ENCODE data around the gene INPP5A. TPM values are rescaled to one million over a fixed set of nuclear protein-coding genes. Genes with fewer than 3 reads are reported as not detected.

Gene INPP5A
- total and polyA plus RNA-seq, 4 donors, result 34.7 to 43.5 (median 41.2) TPM

- Histone ChIP-seq H3K9me3 (ENCODE audit: control insufficient read depth, insufficient read depth, low read length) (peaks cover 9% of the 10 kb centered on the region), H3K4me1 (ENCODE audit: control insufficient read depth, insufficient read depth, low read length) (peaks cover 18% of the 10 kb centered on the region), H3K27ac (ENCODE audit: low read depth, low read length) (no peak overlapping the region), H3K4me3 (ENCODE audit: low read depth, low read length) (no peak overlapping the region), H3K36me3 (ENCODE audit: control insufficient read depth, insufficient read depth, low read length) (peaks cover 65% of the 10 kb centered on the region), H3K27me3 (ENCODE audit: control insufficient read depth, insufficient read depth, low read length) (peaks cover 3% of the 10 kb centered on the region)
- no CpG with 5 or more reads among the region's 1 CpG for WGBS (ENCODE audit: insufficient coverage)
- DNase-seq (ENCODE audit: low read depth in 4 of 6, low spot score in 6 of 6), result no peak
Observed at GRCh38 chr10:132705943-132706342, 168.4 kb downstream of the INPP5A start.

GRCh38 chr10:132706701-132707100 lies 169.1 kb downstream of the INPP5A start:
- peaks cover 5% of the 10 kb centered on the region for H3K27me3 ChIP-seq (ENCODE audit: control insufficient read depth, insufficient read depth, low read length)
- whole genome bisulfite sequencing (ENCODE audit: insufficient coverage), result 98% methylated on average over 9 of the region's 11 CpGs
- H3K36me3 ChIP-seq (ENCODE audit: control insufficient read depth, insufficient read depth, low read length), result peaks cover 66% of the 10 kb centered on the region
- peaks cover 13% of the 10 kb centered on the region for H3K4me1 ChIP-seq (ENCODE audit: control insufficient read depth, insufficient read depth, low read length)
- DNase-seq (ENCODE audit: low read depth in 4 of 6, low spot score in 6 of 6), result no peak
- H3K9me3 ChIP-seq (ENCODE audit: control insufficient read depth, insufficient read depth, low read length), result peaks cover 9% of the 10 kb centered on the region
- H3K27ac ChIP-seq (ENCODE audit: low read depth, low read length), result no peak overlapping the region
- H3K4me3 ChIP-seq (ENCODE audit: low read depth, low read length), result no peak overlapping the region

GRCh38 chr10:132707121-132707775 lies 169.7 kb downstream of the INPP5A start:
- Histone ChIP-seq H3K27me3 (ENCODE audit: control insufficient read depth, insufficient read depth, low read length) (peaks cover 5% of the 10 kb centered on the region), H3K4me3 (ENCODE audit: low read depth, low read length) (no peak overlapping the region), H3K4me1 (ENCODE audit: control insufficient read depth, insufficient read depth, low read length) (peaks cover 12% of the 10 kb centered on the region), H3K9me3 (ENCODE audit: control insufficient read depth, insufficient read depth, low read length) (peaks cover 9% of the 10 kb centered on the region), H3K36me3 (ENCODE audit: control insufficient read depth, insufficient read depth, low read length) (peaks cover 71% of the 10 kb centered on the region), H3K27ac (ENCODE audit: low read depth, low read length) (no peak overlapping the region)
- WGBS (ENCODE audit: insufficient coverage), result 98% methylated on average over 10 of the region's 14 CpGs
- no peak for DNase-seq (ENCODE audit: low read depth in 4 of 6, low spot score in 6 of 6)

- peaks cover 5% of the 10 kb centered on the region for H3K27me3 ChIP-seq (ENCODE audit: control insufficient read depth, insufficient read depth, low read length)
- peaks cover 13% of the 10 kb centered on the region for H3K4me1 ChIP-seq (ENCODE audit: control insufficient read depth, insufficient read depth, low read length)
- no peak overlapping the region for H3K27ac ChIP-seq (ENCODE audit: low read depth, low read length)
- no peak for DNase-seq (ENCODE audit: low read depth in 4 of 6, low spot score in 6 of 6)
- H3K36me3 ChIP-seq (ENCODE audit: control insufficient read depth, insufficient read depth, low read length), result peaks cover 72% of the 10 kb centered on the region
- H3K9me3 ChIP-seq (ENCODE audit: control insufficient read depth, insufficient read depth, low read length), result peaks cover 9% of the 10 kb centered on the region
- 93% methylated on average over 15 of the region's 15 CpGs for WGBS (ENCODE audit: insufficient coverage)
- no peak overlapping the region for H3K4me3 ChIP-seq (ENCODE audit: low read depth, low read length)
Observed at GRCh38 chr10:132707776-132708171, 170.2 kb downstream of the INPP5A start.

GRCh38 chr10:132708441-132708840 lies 170.9 kb downstream of the INPP5A start:
- H3K36me3 ChIP-seq (ENCODE audit: control insufficient read depth, insufficient read depth, low read length), result peaks cover 71% of the 10 kb centered on the region
- no peak for DNase-seq (ENCODE audit: low read depth in 4 of 6, low spot score in 6 of 6)
- peaks cover 20% of the 10 kb centered on the region for H3K4me1 ChIP-seq (ENCODE audit: control insufficient read depth, insufficient read depth, low read length)
- H3K4me3 ChIP-seq (ENCODE audit: low read depth, low read length), result no peak overlapping the region
- peaks cover 9% of the 10 kb centered on the region for H3K9me3 ChIP-seq (ENCODE audit: control insufficient read depth, insufficient read depth, low read length)
- H3K27me3 ChIP-seq (ENCODE audit: control insufficient read depth, insufficient read depth, low read length), result peaks cover 5% of the 10 kb centered on the region
- WGBS (ENCODE audit: insufficient coverage), result 87% methylated on average over 15 of the region's 15 CpGs
- H3K27ac ChIP-seq (ENCODE audit: low read depth, low read length), result no peak overlapping the region

GRCh38 chr10:132708936-132709335 lies 171.3 kb downstream of the INPP5A start:
- H3K9me3 ChIP-seq (ENCODE audit: control insufficient read depth, insufficient read depth, low read length), result peaks cover 9% of the 10 kb centered on the region
- peaks cover 5% of the 10 kb centered on the region for H3K27me3 ChIP-seq (ENCODE audit: control insufficient read depth, insufficient read depth, low read length)
- H3K27ac ChIP-seq (ENCODE audit: low read depth, low read length), result no peak overlapping the region
- peaks cover 25% of the 10 kb centered on the region for H3K4me1 ChIP-seq (ENCODE audit: control insufficient read depth, insufficient read depth, low read length)
- peaks cover 66% of the 10 kb centered on the region for H3K36me3 ChIP-seq (ENCODE audit: control insufficient read depth, insufficient read depth, low read length)
- no peak for DNase-seq (ENCODE audit: low read depth in 4 of 6, low spot score in 6 of 6)
- WGBS (ENCODE audit: insufficient coverage), result 89% methylated on average over 3 of the region's 4 CpGs
- no peak overlapping the region for H3K4me3 ChIP-seq (ENCODE audit: low read depth, low read length)

GRCh38 chr10:132709471-132709951 lies 171.9 kb downstream of the INPP5A start:
- Histone ChIP-seq H3K27me3 (ENCODE audit: control insufficient read depth, insufficient read depth, low read length) (peaks cover 5% of the 10 kb centered on the region), H3K4me3 (ENCODE audit: low read depth, low read length) (no peak overlapping the region), H3K36me3 (ENCODE audit: control insufficient read depth, insufficient read depth, low read length) (peaks cover 61% of the 10 kb centered on the region), H3K27ac (ENCODE audit: low read depth, low read length) (no peak overlapping the region), H3K9me3 (ENCODE audit: control insufficient read depth, insufficient read depth, low read length) (peaks cover 9% of the 10 kb centered on the region), H3K4me1 (ENCODE audit: control insufficient read depth, insufficient read depth, low read length) (peaks cover 31% of the 10 kb centered on the region)
- WGBS (ENCODE audit: insufficient coverage), result 90% methylated on average over 13 of the region's 13 CpGs
- no peak for DNase-seq (ENCODE audit: low read depth in 4 of 6, low spot score in 6 of 6)

- Histone ChIP-seq H3K4me3 (ENCODE audit: low read depth, low read length) (no peak overlapping the region), H3K27me3 (ENCODE audit: control insufficient read depth, insufficient read depth, low read length) (peaks cover 5% of the 10 kb centered on the region), H3K36me3 (ENCODE audit: control insufficient read depth, insufficient read depth, low read length) (peaks cover 59% of the 10 kb centered on the region), H3K27ac (ENCODE audit: low read depth, low read length) (no peak overlapping the region), H3K4me1 (ENCODE audit: control insufficient read depth, insufficient read depth, low read length) (peaks cover 34% of the 10 kb centered on the region), H3K9me3 (ENCODE audit: control insufficient read depth, insufficient read depth, low read length) (peaks cover 9% of the 10 kb centered on the region)
- no peak for DNase-seq (ENCODE audit: low read depth in 4 of 6, low spot score in 6 of 6)
- 94% methylated on average over 22 of the region's 22 CpGs for WGBS (ENCODE audit: insufficient coverage)
Observed at GRCh38 chr10:132710036-132710686, 172.6 kb downstream of the INPP5A start.

GRCh38 chr10:132710746-132711612 lies 173.4 kb downstream of the INPP5A start:
- Histone ChIP-seq H3K9me3 (ENCODE audit: control insufficient read depth, insufficient read depth, low read length) (peaks cover 8% of the 10 kb centered on the region), H3K4me3 (ENCODE audit: low read depth, low read length) (no peak overlapping the region), H3K4me1 (ENCODE audit: control insufficient read depth, insufficient read depth, low read length) (peaks cover 37% of the 10 kb centered on the region), H3K27me3 (ENCODE audit: control insufficient read depth, insufficient read depth, low read length) (peaks cover 5% of the 10 kb centered on the region), H3K36me3 (ENCODE audit: control insufficient read depth, insufficient read depth, low read length) (peaks cover 61% of the 10 kb centered on the region), H3K27ac (ENCODE audit: low read depth, low read length) (no peak overlapping the region)
- 95% methylated on average over 17 of the region's 18 CpGs for WGBS (ENCODE audit: insufficient coverage)
- no peak for DNase-seq (ENCODE audit: low read depth in 4 of 6, low spot score in 6 of 6)
